AG04449 (cell line): Measurements from ENCODE around the gene ZNF622.

Experiments
- CTCF ChIA-PET: fragments of 350-600 bp; formaldehyde crosslinking; extraction: SDS; loops from one replicate; lab custom pipeline; 2021; ENCODE audit warnings: antibody characterized with exemption; lab: Yijun Ruan, JAX
- POLR2A ChIA-PET: fragments of 400-600, 350-600 bp; formaldehyde crosslinking; extraction: SDS; loops from one replicate; lab custom pipeline; 2020; ENCODE audit warnings: antibody characterized with exemption, inconsistent platforms; lab: Yijun Ruan, JAX
- DNase-seq: peaks from one replicate; pipeline ENCODE4 v3.0.0-alpha.2; 2010; ENCODE audit warnings: low read depth, low spot score
- H3K4me3 ChIP-seq: 2 replicates; pipeline ENCODE4 v1.5.1; 2011; ENCODE audit warnings: low read depth, mild to moderate bottlenecking, control low read depth, low read length
- TF ChIP-seq, protein P1 (sequence below): IDR thresholded peaks from one replicate; pipeline ENCODE4 v1.5.1; 2011; ENCODE audit warnings: mild to moderate bottlenecking, moderate library complexity, low read length, control low read depth, inconsistent platforms; ENCODE audit not compliant: insufficient read depth; ENCODE audit errors: missing control alignments

Gene ZNF622, protein sequence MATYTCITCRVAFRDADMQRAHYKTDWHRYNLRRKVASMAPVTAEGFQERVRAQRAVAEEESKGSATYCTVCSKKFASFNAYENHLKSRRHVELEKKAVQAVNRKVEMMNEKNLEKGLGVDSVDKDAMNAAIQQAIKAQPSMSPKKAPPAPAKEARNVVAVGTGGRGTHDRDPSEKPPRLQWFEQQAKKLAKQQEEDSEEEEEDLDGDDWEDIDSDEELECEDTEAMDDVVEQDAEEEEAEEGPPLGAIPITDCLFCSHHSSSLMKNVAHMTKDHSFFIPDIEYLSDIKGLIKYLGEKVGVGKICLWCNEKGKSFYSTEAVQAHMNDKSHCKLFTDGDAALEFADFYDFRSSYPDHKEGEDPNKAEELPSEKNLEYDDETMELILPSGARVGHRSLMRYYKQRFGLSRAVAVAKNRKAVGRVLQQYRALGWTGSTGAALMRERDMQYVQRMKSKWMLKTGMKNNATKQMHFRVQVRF

DNA sequence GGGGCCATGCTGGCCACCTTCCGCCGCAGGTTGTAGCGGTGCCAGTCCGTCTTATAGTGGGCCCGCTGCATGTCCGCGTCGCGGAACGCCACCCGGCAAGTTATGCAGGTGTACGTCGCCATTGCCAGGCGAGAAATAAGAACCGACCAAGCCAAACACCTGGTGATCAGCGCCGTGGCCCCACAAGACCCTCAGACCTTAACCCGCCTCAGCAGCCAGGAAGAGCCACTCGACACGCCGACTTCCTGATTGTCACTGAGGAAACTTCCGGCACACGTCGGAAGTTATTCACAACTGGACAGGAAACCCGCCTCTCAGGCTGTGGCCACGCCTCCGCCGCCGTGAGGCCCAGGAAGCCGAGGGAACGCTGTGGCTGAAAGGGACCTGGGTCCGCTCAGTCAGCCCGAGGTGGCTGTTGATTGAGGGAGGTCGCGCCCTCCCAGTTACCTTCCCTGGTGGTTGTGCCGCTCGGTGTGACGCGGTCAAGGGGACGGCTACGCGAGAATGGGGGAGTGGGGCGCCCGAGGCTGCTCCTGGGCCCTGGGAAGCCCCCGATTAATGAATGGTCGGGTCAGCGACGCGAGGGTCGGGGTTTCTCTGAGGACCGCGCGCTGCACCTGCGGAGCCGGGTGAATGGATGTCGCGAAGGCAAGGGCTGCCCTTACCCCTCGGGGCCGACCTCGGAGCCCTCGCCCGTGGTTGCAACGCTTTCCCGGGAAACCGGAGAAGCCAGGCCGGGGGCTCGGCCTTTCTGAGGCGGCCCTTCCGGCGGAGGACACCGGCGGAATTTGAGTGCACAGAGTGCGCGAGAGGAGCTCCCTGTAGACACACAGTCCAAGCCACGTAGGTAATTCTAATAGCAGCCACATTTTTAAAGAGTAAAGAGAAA lies at the start of gene ZNF622:
TSS of gene ZNF622 (minus strand) at position 257 of the 889 bp plus-strand sequence. CDS start at position 122, 135 bp downstream.
- peak within 1 kb of the TSS; percentile 91 for H3K4me3 ChIP-seq
- TF ChIP-seq, protein P1, sequence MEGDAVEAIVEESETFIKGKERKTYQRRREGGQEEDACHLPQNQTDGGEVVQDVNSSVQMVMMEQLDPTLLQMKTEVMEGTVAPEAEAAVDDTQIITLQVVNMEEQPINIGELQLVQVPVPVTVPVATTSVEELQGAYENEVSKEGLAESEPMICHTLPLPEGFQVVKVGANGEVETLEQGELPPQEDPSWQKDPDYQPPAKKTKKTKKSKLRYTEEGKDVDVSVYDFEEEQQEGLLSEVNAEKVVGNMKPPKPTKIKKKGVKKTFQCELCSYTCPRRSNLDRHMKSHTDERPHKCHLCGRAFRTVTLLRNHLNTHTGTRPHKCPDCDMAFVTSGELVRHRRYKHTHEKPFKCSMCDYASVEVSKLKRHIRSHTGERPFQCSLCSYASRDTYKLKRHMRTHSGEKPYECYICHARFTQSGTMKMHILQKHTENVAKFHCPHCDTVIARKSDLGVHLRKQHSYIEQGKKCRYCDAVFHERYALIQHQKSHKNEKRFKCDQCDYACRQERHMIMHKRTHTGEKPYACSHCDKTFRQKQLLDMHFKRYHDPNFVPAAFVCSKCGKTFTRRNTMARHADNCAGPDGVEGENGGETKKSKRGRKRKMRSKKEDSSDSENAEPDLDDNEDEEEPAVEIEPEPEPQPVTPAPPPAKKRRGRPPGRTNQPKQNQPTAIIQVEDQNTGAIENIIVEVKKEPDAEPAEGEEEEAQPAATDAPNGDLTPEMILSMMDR: no peak
- DNase-seq: no peak
- POLR2A ChIA-PET: no interaction called here
- CTCF ChIA-PET: interaction anchor here (1.5 to 2.9 kb wide), 2 partner anchors 10 kb away, joined by 12 read pairs; no protein-coding TSS in a partner anchor

- CTCF ChIA-PET: interaction anchor here (0.9 to 3.1 kb wide), 2 partner anchors 18 to 42 kb away, joined by 3 to 13 read pairs; no protein-coding TSS in a partner anchor
- DNase-seq: no peak
- POLR2A ChIA-PET: no interaction called here
Observed at GRCh38 chr5:16510098-16510497, 44.5 kb upstream of the ZNF622 start.

DNA sequence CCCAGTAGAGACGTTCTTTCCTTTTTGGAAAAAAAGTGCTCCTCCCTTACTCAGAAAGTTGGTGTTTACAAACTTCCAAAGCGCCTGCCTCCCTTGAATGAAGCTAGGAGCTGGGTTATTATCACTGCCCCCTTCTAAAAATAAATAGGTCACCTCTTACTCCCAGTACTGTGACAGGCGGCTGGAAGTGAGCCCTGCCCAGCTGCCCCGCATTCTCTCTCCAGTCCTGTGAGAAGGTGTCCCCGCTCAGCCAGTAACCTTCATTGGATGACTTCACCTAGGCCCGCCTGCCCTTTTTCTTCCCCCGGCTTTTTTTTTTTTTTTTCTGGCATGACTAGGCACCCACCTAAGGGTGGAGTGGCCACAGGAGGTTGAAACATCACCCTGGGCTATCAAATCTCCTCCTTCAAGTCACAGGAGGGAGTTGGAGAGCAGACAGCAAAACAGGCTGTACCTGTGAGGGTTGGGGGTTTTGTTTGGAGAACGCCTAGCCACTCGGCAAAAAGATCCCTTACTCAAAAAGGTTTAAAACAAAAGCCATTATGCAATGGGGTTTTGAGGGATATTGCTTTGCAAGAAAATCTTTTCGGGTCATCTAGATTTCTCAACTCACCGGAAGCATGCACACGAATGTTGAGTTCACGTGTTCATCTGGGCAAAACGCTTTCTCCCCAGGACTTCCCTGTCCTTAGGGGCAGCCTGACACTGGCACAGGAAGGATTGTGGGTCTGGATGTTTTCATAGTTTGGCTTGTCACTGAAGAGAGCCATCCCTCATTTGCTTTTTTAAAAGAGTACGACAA lies 43.3 kb upstream of the ZNF622 start:
- CTCF ChIA-PET: interaction anchor here (3.1 kb wide), 1 partner anchor 43 kb away, joined by 13 read pairs; no protein-coding TSS in a partner anchor
- DNase-seq: no peak
- no peak overlapping the region for H3K4me3 ChIP-seq
- TF ChIP-seq, protein P1: no peak
- POLR2A ChIA-PET: no interaction called here

More at GRCh38 chr5:16510098-16510497, 44.5 kb upstream of the ZNF622 start:
- TF ChIP-seq, protein P1: no peak
- H3K4me3 ChIP-seq: no peak overlapping the region

GRCh38 chr5:16507716-16508115 lies 42.1 kb upstream of the ZNF622 start:
- H3K4me3 ChIP-seq: no peak overlapping the region
- CTCF ChIA-PET: interaction anchor here (1.0 to 2.7 kb wide), 4 partner anchors 20 to 45 kb away, joined by 3 to 17 read pairs (median 6); no protein-coding TSS in a partner anchor
- POLR2A ChIA-PET: no interaction called here
- peak; percentile 5 for DNase-seq
- TF ChIP-seq, protein P1: no peak

- TF ChIP-seq, protein P1: no peak
- no peak for DNase-seq
- no peak overlapping the region for H3K4me3 ChIP-seq
- ChIA-PET POLR2A (no interaction called here), CTCF (interaction anchor here (1.8 to 2.7 kb wide), 3 partner anchors 16 to 46 kb away, joined by 6 to 17 read pairs (median 7); no protein-coding TSS in a partner anchor)
Observed at GRCh38 chr5:16505904-16506303, 40.3 kb upstream of the ZNF622 start.
